GM12878 (cell line): ENCODE results near the gene CDH4. TPM values are rescaled to one million over a fixed set of nuclear protein-coding genes. Genes with fewer than 3 reads are reported as not detected.

ENCODE experiments used
- ATAC-seq: fragments of 200-7000 bp; cut with Tn5 transposase; 3 replicates; pipeline ENCODE4 v1.9.1; 2020; ENCODE audit warnings: mild to moderate bottlenecking, moderate library complexity
- BruUV-seq: library from RNA; stranded (reverse); fragments of 400-500 nt; replicated peaks from 2 replicates; lab custom pipeline; 2021; lab: Mats Ljungman, UMichigan
- CTCF ChIA-PET: fragments of 300-600 bp; sonication (Branson Sonifier 250); formaldehyde crosslinking; extraction: SDS; loops from one replicate; lab custom pipeline; 2021; ENCODE audit warnings: inconsistent platforms; lab: Yijun Ruan, JAX
- POLR2A ChIA-PET: fragments of 350-600 bp; formaldehyde crosslinking; extraction: SDS; loops from one replicate; lab custom pipeline; 2021; ENCODE audit warnings: inconsistent platforms; lab: Charles Lee
- RAD21 ChIA-PET: fragments of 300-600 bp; sonication (Branson Sonifier 250); formaldehyde crosslinking; loops from one replicate; lab custom pipeline; 2023; ENCODE audit warnings: antibody characterized with exemption; ENCODE audit not compliant: unreplicated experiment; lab: Charles Lee
- SMC1A ChIA-PET: fragments of 300-600 bp; sonication (Branson Sonifier 250); formaldehyde crosslinking; loops from one replicate; lab custom pipeline; 2023; ENCODE audit not compliant: unreplicated experiment, uncharacterized antibody; lab: Charles Lee
- DNase-seq: peaks from one replicate; pipeline ENCODE4 v3.0.0-alpha.2; 2011; ENCODE audit warnings: low read depth, low spot score
- FAIRE-seq: peaks from 3 replicates; lab custom pipeline; 2011; peaks lifted over from hg19 to GRCh38; lab: Jason Lieb, UNC
- H2AFZ ChIP-seq: 2 replicates; pipeline ENCODE4 v1.6.0; 2011; ENCODE audit warnings: low read depth, low read length, control low read depth; ENCODE audit not compliant: control insufficient read depth
- H3K27ac ChIP-seq: 2 replicates; pipeline ENCODE4 v1.5.1; 2011; ENCODE audit warnings: control low read depth; ENCODE audit not compliant: control insufficient read depth, insufficient read depth
- H3K27me3 ChIP-seq, 2 experiments: replicated peaks in 1 of 2; 2 replicates each; pipeline versions ENCODE4 v1.6.0 to v1.6.1; 2011; ENCODE audit warnings: low read length in 1 of 2; ENCODE audit not compliant: control insufficient read depth in 2 of 2, insufficient read depth in 2 of 2
- H3K36me3 ChIP-seq, 2 experiments: 2 replicates each; pipeline ENCODE4 v1.5.1; 2011; ENCODE audit warnings: low read length in 1 of 2; ENCODE audit not compliant: control insufficient read depth in 2 of 2, insufficient read depth in 2 of 2
- H3K4me1 ChIP-seq: 2 replicates; pipeline ENCODE4 v1.6.1; 2011; ENCODE audit warnings: mild to moderate bottlenecking, low read length, moderate library complexity, mixed read lengths; ENCODE audit not compliant: control insufficient read depth, insufficient read depth
- H3K4me2 ChIP-seq: 2 replicates; pipeline ENCODE4 v1.6.0; 2011; ENCODE audit warnings: control low read depth; ENCODE audit not compliant: control insufficient read depth, insufficient read depth
- H3K4me3 ChIP-seq: fragments of 200-600 bp; sonication (generic); 2 replicates; pipeline ENCODE4 v1.5.1; 2016
- H3K79me2 ChIP-seq: 2 replicates; pipeline ENCODE4 v1.6.0; 2011; ENCODE audit warnings: low read length; ENCODE audit not compliant: control insufficient read depth, insufficient read depth
- H3K9ac ChIP-seq: 2 replicates; pipeline ENCODE4 v1.8.0; 2011; ENCODE audit warnings: low read length, control low read depth, mixed read lengths; ENCODE audit not compliant: control insufficient read depth, insufficient read depth
- H3K9me3 ChIP-seq: replicated peaks from 3 replicates; pipeline ENCODE4 v1.5.1; 2011; ENCODE audit warnings: mild to moderate bottlenecking, low read length; ENCODE audit not compliant: control insufficient read depth, insufficient read depth
- H4K20me1 ChIP-seq: 2 replicates; pipeline ENCODE4 v1.6.0; 2011; ENCODE audit not compliant: control insufficient read depth, insufficient read depth
- CBFB ChIP-seq: IDR thresholded peaks from 2 replicates; pipeline ENCODE4 v1.6.1; 2016; ENCODE audit warnings: antibody characterized with exemption, low read depth
- ESRRA ChIP-seq: IDR thresholded peaks from 2 replicates; pipeline ENCODE4 v1.6.1; 2012; ENCODE audit warnings: mild to moderate bottlenecking, low read length, improper control_type of control experiment
- FOXK2 ChIP-seq: fragments of 450-650 bp; IDR thresholded peaks from 2 replicates; pipeline ENCODE4 v1.6.1; 2017; ENCODE audit warnings: mild to moderate bottlenecking, moderate library complexity
- HCFC1 ChIP-seq: fragments of 150-350 bp; IDR thresholded peaks from 2 replicates; pipeline ENCODE4 v1.6.1; 2014; ENCODE audit warnings: low read length
- KLF5 ChIP-seq: fragments of 450-650 bp; IDR thresholded peaks from 2 replicates; pipeline ENCODE4 v1.6.1; 2014; ENCODE audit warnings: mild to moderate bottlenecking; ENCODE audit not compliant: partially characterized antibody
- MXI1 ChIP-seq: fragments of 150-350 bp; IDR thresholded peaks from 2 replicates; pipeline ENCODE4 v1.6.1; 2011; ENCODE audit warnings: low read depth, mild to moderate bottlenecking, inconsistent platforms, low read length, improper control_type of control experiment
- PML ChIP-seq: IDR thresholded peaks from 2 replicates; pipeline ENCODE4 v1.6.1; 2012; ENCODE audit warnings: low read length, inconsistent platforms
- RBBP5 ChIP-seq: fragments of 200-600 bp; sonication (generic); conservative IDR thresholded peaks from 2 replicates; pipeline ENCODE4 v1.6.1; 2016
- RCOR1 ChIP-seq: conservative IDR thresholded peaks from 2 replicates; pipeline ENCODE4 v1.6.1; 2012; ENCODE audit warnings: low read depth, low read length, improper control_type of control experiment
- STAT3 ChIP-seq: IDR thresholded peaks from 2 replicates; pipeline ENCODE4 v1.6.1; 2011; ENCODE audit warnings: low read depth, low read length, improper control_type of control experiment
- TCF3 ChIP-seq: IDR thresholded peaks from 2 replicates; pipeline ENCODE4 v1.6.1; 2012; ENCODE audit warnings: low read depth, mild to moderate bottlenecking, low read length, borderline replicate concordance; ENCODE audit not compliant: insufficient read depth
- WRNIP1 ChIP-seq: IDR thresholded peaks from 2 replicates; pipeline ENCODE4 v1.6.1; 2011; ENCODE audit warnings: low read depth, low read length, improper control_type of control experiment, borderline replicate concordance
- ZNF207 ChIP-seq: fragments of 450-650 bp; IDR thresholded peaks from 2 replicates; pipeline ENCODE4 v1.6.1; 2014; ENCODE audit warnings: antibody characterized with exemption, mild to moderate bottlenecking, borderline replicate concordance
- ZNF274 ChIP-seq: IDR thresholded peaks from one replicate; pipeline ENCODE4 v1.8.0; 2011; ENCODE audit not compliant: insufficient read length, insufficient read depth
- WGBS: methylation state at CpG from one replicate; pipeline ENCODE4 v1.1.6; 2016; ENCODE audit warnings: low lambda C conversion rate; ENCODE audit not compliant: insufficient replicate concordance, insufficient coverage; ENCODE audit errors: missing lambda C conversion rate; 5-methylcytosine and 5-hydroxymethylcytosine counted together
- in situ Hi-C: fragments of 300-500 bp; cut with MboI; formaldehyde crosslinking; loops from 9 replicates; pipeline ENCODE4 v1.14.3; 2018; ENCODE audit warnings: mixed read lengths
- intact Hi-C: fragments of 100-400 bp; cut with micrococcal nuclease; formaldehyde crosslinking; loops from one replicate; pipeline ENCODE4 v1.14.2; 2022; ENCODE audit not compliant: unreplicated experiment
- polyA plus RNA-seq, 11 experiments: library from polyadenylated mRNA; depleted of rRNA in 4 of 11; unstranded in 6 of 11; stranded (reverse) in 5 of 11; fragments of >200 nt; fragmentation: Nextera tagmentation in 4 of 11; fragmentation: Illumina TruSeq in 1 of 11; extraction: Ambion mirVana in 4 of 11; extraction: Trizol in 1 of 11; gene quantifications; 1 replicate in 1 of 11; 2 replicates in 10 of 11; pipeline versions ENCODE4 v1.2.1 to v1.2.3, GENCODE V29; 2011 to 2016; ENCODE audit warnings: inconsistent platforms in 2 of 11, missing spikeins in 2 of 11, low read depth in 1 of 11
- total RNA-seq, 4 experiments: library from RNA; depleted of rRNA in 3 of 4; stranded (reverse); fragments of >200 nt in 3 of 4; fragmentation: Illumina TruSeq in 1 of 4; extraction: Trizol in 1 of 4; gene quantifications; 2 replicates each; pipeline versions ENCODE4 v1.2.1 to v1.2.3, GENCODE V29; 2013 to 2021
- TF ChIP-seq, protein P1 (sequence below): fragments of 450-650 bp; IDR thresholded peaks from 2 replicates; pipeline ENCODE4 v1.6.1; 2017; ENCODE audit warnings: borderline replicate concordance
- TF ChIP-seq, protein P2 (sequence below): fragments of 450-650 bp; IDR thresholded peaks from 2 replicates; pipeline ENCODE4 v1.6.1; 2014; ENCODE audit warnings: mild to moderate bottlenecking
- TF ChIP-seq, protein P3 (sequence below): fragments of 450-650 bp; IDR thresholded peaks from 2 replicates; pipeline ENCODE4 v1.6.1; 2016; ENCODE audit warnings: mild to moderate bottlenecking

Gene CDH4
- total and polyA plus RNA-seq, 10 of the 15 experiments (the other 5 are each of a cell fraction or from before 2014, with no cell fraction given), result not detected

DNA sequence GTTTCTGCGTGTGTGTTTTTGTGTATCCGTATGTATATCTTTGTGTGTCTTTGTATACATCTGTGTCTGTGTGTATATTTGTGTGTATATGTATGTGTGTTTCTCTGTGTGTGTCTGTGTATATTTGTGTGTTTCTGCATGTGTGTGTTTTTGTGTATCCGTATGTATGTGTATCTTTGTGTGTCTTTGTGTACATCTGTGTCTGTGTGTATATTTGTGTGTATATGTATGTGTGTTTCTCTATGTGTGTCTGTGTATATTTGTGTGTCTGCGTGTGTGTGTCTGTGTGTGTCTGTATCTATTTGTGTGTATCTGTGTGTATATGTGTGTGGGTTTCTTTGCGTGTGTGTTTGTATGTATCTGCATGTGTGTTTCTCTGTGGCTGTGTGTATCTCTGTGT, 192.6 kb downstream of the CDH4 start:
- no peak for ATAC-seq
- H3K4me1 ChIP-seq, result no peaks in the 10 kb centered on the region
- TF ChIP-seq, protein P1, sequence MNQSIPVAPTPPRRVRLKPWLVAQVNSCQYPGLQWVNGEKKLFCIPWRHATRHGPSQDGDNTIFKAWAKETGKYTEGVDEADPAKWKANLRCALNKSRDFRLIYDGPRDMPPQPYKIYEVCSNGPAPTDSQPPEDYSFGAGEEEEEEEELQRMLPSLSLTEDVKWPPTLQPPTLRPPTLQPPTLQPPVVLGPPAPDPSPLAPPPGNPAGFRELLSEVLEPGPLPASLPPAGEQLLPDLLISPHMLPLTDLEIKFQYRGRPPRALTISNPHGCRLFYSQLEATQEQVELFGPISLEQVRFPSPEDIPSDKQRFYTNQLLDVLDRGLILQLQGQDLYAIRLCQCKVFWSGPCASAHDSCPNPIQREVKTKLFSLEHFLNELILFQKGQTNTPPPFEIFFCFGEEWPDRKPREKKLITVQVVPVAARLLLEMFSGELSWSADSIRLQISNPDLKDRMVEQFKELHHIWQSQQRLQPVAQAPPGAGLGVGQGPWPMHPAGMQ, result no peak
- TF ChIP-seq KLF5 (no peak), WRNIP1 (no peak), TCF3 (no peak), PML (no peak), STAT3 (no peak), CBFB (no peak), RCOR1 (no peak), ZNF274 (no peak), ZNF207 (no peak), FOXK2 (no peak), HCFC1 (no peak), MXI1 (no peak), ESRRA (no peak), RBBP5 (no peak)
- TF ChIP-seq, protein P2, sequence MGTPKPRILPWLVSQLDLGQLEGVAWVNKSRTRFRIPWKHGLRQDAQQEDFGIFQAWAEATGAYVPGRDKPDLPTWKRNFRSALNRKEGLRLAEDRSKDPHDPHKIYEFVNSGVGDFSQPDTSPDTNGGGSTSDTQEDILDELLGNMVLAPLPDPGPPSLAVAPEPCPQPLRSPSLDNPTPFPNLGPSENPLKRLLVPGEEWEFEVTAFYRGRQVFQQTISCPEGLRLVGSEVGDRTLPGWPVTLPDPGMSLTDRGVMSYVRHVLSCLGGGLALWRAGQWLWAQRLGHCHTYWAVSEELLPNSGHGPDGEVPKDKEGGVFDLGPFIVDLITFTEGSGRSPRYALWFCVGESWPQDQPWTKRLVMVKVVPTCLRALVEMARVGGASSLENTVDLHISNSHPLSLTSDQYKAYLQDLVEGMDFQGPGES, result no peak
- TF ChIP-seq, protein P3, sequence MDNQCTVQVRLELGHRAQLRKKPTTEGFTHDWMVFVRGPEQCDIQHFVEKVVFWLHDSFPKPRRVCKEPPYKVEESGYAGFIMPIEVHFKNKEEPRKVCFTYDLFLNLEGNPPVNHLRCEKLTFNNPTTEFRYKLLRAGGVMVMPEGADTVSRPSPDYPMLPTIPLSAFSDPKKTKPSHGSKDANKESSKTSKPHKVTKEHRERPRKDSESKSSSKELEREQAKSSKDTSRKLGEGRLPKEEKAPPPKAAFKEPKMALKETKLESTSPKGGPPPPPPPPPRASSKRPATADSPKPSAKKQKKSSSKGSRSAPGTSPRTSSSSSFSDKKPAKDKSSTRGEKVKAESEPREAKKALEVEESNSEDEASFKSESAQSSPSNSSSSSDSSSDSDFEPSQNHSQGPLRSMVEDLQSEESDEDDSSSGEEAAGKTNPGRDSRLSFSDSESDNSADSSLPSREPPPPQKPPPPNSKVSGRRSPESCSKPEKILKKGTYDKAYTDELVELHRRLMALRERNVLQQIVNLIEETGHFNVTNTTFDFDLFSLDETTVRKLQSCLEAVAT, result no peak
- BruUV-seq, result no TSS peak
- no peak overlapping the region for H3K9ac ChIP-seq
- H3K27me3 ChIP-seq, result no peaks in the 10 kb centered on the region
- no peaks in the 10 kb centered on the region for H3K9me3 ChIP-seq
- ChIA-PET SMC1A (no interaction called here), CTCF (no interaction called here), RAD21 (no interaction called here), POLR2A (no interaction called here)
- no peak overlapping the region for H2AFZ ChIP-seq
- FAIRE-seq, result no peak
- WGBS, result 81% methylated on average over 5 of the region's 5 CpGs
- in situ Hi-C loops, result loop anchor here (25.0 kb wide), 1 partner anchor 457 kb away; no protein-coding TSS in a partner anchor
- no peak for DNase-seq
- H3K4me2 ChIP-seq, result no peak overlapping the region
- intact Hi-C loops, result no loop called here
- no peaks in the 10 kb centered on the region for H3K36me3 ChIP-seq
- no peaks in the 10 kb centered on the region for H4K20me1 ChIP-seq
- no peak overlapping the region for H3K4me3 ChIP-seq
- H3K27ac ChIP-seq, result no peak overlapping the region
- H3K79me2 ChIP-seq, result no peaks in the 10 kb centered on the region
